HG03565 (cell line): Measurements from ENCODE around the gene EPOP.

Experiments
- ATAC-seq: cut with Tn5 transposase; IDR thresholded peaks from one replicate; pipeline ENCODE4 v1.9.1; 2021; ENCODE audit warnings: mild to moderate bottlenecking, moderate library complexity; ENCODE audit not compliant: unreplicated experiment

EPOP gene

DNA sequence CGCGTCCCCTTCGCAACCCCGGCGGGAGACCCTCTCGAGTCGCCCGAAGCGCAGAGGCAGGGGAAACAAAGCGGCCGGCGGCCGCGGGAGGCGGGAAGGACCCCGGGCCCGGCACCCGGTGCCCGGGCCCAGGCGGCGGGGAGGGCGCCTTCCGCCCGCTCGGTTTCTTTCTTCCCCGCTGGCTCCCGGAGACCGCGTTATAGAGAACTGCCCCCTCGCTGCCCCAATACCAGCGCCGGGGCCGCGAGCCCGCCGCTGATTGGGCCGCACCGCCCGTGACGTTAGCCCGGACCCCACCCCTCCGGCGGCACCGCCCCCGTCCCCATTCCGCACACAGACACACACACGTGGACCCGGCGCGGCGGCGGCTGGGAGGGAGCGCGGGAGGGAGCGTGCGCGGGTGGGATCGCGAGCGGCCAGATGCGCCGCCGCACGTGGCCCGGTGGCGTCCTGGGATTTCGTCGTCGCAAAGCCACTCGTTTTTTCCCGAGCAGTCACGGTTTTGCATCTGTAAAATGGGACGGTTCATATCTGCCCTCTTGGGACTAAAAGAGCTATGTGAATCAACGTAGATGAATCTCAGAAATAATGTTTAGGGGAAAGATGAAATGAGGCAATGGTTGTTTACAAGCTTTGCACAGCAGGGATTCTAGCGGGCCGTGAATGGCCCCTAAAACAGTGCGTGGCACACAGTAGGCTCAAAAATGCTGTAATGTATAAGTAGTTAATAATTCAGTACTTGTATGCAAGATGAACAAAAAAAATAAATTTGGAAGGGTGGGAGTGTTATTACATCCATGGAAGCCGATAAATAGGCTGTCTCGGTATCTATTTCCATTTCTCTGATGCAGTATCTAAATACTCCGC, at the start of gene EPOP:
Gene EPOP (minus strand): TSS at position 209 of the 867 bp plus-strand sequence. CDS start 462 bp downstream, outside the sequence.
- ATAC-seq: no peak

DNA sequence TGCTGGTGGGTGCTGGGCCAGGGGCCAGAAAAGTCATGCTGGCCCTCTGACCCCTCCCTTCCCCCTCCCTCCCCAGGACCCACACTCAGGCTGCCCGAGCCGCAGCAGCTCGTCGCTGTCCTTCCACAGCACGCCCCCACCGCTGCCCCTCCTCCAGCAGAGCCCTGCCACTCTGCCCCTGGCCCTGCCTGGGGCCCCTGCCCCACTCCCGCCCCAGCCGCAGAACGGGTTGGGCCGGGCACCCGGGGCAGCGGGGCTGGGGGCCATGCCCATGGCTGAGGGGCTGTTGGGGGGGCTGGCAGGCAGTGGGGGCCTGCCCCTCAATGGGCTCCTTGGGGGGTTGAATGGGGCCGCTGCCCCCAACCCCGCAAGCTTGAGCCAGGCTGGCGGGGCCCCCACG, 47.0 kb upstream of the EPOP start:
- ATAC-seq: no peak

DNA sequence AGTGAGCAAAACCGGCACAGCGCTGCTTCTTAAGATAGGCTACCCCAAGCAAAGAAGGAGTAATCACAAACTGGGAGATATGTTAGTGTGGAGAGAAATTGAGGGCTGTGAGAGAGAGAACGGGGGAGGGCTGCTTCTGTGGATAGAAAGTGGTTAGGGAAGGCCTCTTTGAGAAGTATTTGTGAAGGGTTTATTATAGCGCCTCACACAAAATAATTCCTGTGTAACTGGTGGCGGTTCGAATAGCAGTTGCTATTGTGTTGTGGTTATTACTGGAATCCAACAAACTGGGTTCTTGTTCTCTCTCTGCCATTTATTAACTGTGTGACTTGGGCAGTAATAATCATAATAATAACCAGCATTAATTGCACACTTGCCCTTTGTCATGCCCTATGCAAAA, 46.2 kb upstream of the EPOP start:
- no peak for ATAC-seq

DNA sequence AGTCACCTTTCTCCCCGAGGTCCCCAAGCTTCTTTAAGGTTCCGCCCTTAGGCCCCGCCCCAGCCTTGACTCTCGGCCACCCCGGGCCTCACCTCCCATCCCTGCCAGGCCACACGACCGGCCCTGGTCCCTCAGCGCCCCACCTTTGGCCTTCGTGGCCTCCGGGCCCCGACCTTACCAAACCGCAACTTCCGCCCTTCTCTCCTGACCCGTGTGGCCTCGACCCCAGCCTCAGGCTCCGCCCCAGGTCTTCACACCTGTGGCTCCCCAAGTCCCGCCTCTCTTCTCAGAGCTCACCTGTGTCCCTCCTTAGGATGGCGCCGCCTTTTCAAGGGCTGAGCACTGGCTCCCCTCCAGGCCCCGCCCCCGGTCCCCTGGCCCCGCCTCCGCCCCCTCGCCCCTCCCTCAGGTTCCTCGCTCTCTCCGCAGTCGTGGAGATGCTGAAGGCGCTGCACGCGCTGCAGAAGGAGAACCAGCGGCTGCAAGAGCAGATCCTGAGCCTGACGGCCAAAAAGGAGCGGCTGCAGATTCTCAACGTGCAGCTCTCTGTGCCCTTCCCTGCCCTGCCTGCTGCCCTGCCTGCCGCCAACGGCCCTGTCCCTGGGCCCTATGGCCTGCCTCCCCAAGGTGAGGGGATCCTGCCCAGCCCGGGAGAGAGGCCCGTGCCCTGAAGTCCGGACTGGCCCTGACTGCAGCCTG, 45.3 kb upstream of the EPOP start:
- ATAC-seq: no peak

DNA sequence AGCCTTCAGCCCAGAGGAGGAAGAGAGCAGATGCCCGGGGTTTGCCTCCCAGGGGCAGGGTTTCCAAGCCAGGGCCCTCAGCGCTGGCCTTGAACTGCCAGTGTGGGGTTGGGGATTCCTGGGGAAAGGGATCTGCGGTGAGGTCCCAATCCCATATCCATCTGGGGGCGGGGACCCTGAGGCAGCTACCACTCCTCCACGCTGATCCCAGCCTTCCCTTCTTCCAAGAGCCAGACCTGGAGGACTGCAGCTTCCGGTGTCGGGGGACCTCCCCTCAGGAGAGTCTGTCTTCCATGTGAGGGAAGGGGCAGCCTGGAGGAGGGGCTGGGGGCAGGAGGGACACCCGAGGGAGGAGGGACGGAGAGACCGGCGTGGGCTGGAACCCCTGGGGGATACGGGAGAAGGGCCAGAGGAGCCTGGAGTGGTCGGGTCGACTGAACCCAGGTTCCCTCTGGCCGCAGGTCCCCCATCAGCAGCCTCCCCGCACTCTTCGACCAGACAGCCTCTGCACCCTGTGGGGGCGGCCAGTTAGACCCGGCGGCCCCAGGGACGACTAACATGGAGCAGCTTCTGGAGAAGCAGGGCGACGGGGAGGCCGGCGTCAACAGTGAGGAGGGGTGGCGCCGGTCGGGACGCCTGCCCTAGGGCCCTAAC, 44.7 kb upstream of the EPOP start:
- ATAC-seq: no peak

- no peak for ATAC-seq
These were observed 42.5 kb upstream of the EPOP start for GRCh38 chr17:38717139-38717745.

GRCh38 chr17:38716368-38717005, 41.7 kb upstream of the EPOP start:
- ATAC-seq: no peak

- ATAC-seq: no peak
These were observed 40.6 kb upstream of the EPOP start for GRCh38 chr17:38715216-38715943.

GRCh38 chr17:38713456-38714075, 38.8 kb upstream of the EPOP start:
- no peak for ATAC-seq

DNA sequence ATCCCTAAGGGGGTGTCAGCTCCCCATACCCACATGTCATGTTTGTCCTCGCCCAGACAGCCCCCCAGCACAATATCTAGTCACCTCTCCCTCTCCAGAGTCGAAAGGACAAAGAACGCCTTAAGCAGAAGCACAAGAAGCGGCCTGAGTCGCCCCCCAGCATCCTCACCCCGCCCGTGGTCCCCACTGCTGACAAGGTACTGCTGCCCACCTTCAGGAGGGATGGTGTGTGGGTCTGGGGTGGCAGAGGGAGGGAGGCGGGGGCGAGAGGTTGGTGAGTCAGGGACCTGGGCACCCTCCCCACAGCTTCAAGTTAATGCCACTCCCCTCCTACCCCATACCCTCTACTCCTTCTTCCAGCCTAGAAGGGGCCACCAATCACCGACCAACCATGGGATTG, 37.8 kb upstream of the EPOP start:
- no peak for ATAC-seq

- ATAC-seq: no peak
These were observed 37.2 kb upstream of the EPOP start for GRCh38 chr17:38711792-38712571.

GRCh38 chr17:38710985-38711384, 36.2 kb upstream of the EPOP start:
- no peak for ATAC-seq

GRCh38 chr17:38710604-38710962, 35.8 kb upstream of the EPOP start:
- no peak for ATAC-seq

DNA sequence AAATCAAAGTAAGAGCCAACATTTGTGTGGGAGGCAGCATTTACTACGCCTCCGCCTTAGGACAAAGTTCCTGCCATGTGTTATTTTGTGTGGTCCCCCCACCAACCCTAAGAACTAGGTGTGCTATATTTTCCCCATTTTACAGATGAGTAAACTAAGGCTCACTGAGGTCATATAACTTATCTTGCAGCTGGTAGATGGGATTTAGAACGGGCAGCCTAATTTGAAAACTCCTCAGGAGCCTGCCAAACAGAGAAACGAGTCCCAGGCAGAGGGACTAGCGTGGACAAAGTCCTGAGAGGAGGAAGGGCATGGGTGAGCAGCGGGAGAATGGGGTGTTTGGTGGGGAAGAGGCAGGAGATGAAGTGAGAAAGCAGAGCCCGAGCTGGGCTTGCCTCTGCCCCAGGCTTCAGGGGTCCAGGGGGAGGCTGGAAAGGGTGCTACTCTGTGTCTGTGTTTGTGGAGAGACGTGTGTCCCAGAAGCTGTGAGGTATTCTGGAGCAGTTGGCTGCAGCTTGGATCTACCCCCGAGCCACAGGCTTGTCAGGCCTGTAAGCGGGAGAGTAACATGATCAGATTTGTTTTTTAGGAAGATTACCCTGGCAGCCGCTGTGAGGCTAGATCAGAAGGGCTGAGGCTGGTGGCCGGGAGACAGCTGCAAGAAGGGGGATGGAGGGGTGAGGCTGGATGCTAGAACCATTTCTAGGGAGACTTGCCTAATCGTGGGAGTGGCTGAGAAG, 35.3 kb upstream of the EPOP start:
- ATAC-seq: no peak

DNA sequence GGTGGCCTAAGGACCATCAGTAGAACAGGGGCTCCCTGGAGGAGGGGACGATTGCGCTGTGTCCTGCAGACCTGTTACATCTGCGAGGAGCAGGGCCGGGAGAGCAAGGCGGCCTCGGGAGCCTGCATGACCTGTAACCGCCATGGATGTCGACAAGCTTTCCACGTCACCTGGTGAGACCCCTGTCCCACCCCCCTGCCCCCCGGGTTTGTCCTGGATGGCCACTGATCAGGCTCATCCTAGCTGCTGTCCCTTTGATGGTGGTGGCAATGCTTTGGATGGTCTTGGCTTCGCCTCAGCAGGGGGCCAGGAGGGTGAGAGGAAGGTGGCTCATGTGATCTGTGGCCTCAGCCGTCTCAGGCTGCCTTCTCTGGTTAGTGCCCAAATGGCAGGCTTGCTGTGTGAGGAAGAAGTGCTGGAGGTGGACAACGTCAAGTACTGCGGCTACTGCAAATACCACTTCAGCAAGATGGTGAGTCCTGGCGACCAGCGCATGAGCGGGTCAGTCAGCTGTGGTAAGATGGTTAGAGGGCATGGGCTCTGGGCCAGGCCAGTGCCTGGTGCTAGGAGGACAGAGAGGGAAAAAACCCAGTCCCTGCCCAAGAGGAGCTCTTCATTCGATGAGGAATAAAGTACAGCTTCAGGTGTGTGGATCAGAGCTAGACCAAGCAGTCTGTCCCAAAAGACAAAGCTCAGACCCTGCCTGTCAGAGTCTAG, 34.5 kb upstream of the EPOP start:
- ATAC-seq: no peak

DNA sequence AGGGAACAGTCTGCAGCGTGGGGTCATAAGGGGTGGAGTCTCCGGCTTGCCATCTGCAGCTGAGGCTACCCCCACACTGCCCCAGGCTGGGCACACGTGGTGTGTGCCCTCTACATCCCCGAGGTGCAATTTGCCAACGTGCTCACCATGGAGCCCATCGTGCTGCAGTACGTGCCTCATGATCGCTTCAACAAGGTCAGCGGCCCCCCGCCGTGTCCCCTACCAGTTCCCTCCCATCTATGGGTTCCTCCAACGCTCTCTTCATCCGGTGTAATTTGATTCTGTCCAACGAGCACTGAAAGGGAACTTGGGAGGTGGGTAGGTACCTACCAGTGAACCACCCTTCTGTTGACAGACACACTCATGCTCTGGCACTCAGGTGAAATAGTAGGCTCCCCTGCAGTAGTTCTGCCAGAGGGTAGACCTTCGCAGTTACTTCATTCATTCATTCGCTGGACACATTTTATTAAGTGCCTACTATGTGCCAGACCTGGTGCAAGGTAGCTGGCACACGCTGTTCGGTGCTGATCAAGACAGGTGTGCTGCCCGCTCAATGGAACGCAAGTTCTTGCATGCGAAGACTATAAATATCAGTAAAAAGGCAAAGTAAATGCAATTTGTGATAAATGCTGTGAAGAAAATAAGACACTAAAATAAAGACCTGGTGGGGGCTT, 33.1 kb upstream of the EPOP start:
- no peak for ATAC-seq
